ENCODE measurements around the gene RAB5B. TPM values are rescaled to one million over a fixed set of nuclear protein-coding genes. Genes with fewer than 3 reads are reported as not detected.

Gene RAB5B
- total and polyA plus RNA-seq, 2 donors: 39.7 to 63.1 TPM

DNA sequence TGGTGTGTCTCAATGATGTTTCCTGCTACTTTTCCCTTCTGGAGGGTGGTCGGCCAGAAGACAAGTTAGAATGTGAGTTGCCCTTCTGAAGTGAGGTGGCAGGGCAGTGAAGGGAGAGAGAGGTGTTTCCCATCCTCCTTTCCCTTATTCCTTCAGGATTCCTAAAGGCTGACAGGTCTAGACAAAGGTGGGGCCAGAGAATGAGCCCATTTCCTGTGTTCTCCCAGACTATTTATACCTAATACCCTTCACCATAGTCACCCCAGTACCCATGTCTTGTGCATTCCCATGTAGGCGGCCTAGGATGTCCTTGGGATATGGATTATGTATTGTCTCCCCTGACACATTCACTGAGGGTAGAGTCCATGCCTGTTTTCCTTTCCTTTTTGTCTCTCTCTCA lies 35.9 kb upstream of the RAB5B start:
- 98% methylated on average over 2 of the region's 2 CpGs for WGBS

GRCh38 chr12:55938826-55939501 lies 34.9 kb upstream of the RAB5B start:
- DNase-seq (ENCODE audit: low read depth in 6 of 9, low spot score in 9 of 9): no peak
- Histone ChIP-seq H3K9me3 (ENCODE audit: control insufficient read depth in 2 of 2, insufficient read depth in 1 of 2, low read length in 1 of 2) (no peaks in the 10 kb centered on the region), H3K27me3 (ENCODE audit: control insufficient read depth in 2 of 2, insufficient read depth in 1 of 2, low read length in 1 of 2) (no peaks in the 10 kb centered on the region), H3K36me3 (ENCODE audit: control insufficient read depth in 2 of 2, insufficient read depth in 2 of 2, low read length in 1 of 2) (peaks cover 86 to 100% of the 10 kb centered on the region in 2 donors), H3K4me3 (ENCODE audit: low read length in 2 of 2) (no peak overlapping the region), H3K27ac (ENCODE audit: low read depth in 1 of 2, low read length in 1 of 2) (peak overlapping the region; percentile 22 to 49), H3K4me1 (ENCODE audit: control insufficient read depth in 2 of 2, insufficient read depth in 2 of 2, low read length in 2 of 2) (peaks cover 25 to 69% of the 10 kb centered on the region in 2 donors)
- WGBS: 96% methylated on average over 8 of the region's 8 CpGs

More for the DNA sequence above, 35.9 kb upstream of the RAB5B start:
- no peak for DNase-seq (ENCODE audit: low read depth in 6 of 9, low spot score in 9 of 9)
- no peak overlapping the region for H3K4me3 ChIP-seq (ENCODE audit: low read length in 2 of 2)
- peak overlapping the region; percentile 42 to 68 for H3K27ac ChIP-seq (ENCODE audit: low read depth in 1 of 2, low read length in 1 of 2)
- no peaks in the 10 kb centered on the region for H3K27me3 ChIP-seq (ENCODE audit: control insufficient read depth in 2 of 2, insufficient read depth in 1 of 2, low read length in 1 of 2)
- H3K36me3 ChIP-seq (ENCODE audit: control insufficient read depth in 2 of 2, insufficient read depth in 2 of 2, low read length in 1 of 2): peaks cover 84 to 100% of the 10 kb centered on the region in 2 donors
- H3K9me3 ChIP-seq (ENCODE audit: control insufficient read depth in 2 of 2, insufficient read depth in 1 of 2, low read length in 1 of 2): no peaks in the 10 kb centered on the region
- H3K4me1 ChIP-seq (ENCODE audit: control insufficient read depth in 2 of 2, insufficient read depth in 2 of 2, low read length in 2 of 2): peaks cover 34 to 78% of the 10 kb centered on the region in 2 donors

DNA sequence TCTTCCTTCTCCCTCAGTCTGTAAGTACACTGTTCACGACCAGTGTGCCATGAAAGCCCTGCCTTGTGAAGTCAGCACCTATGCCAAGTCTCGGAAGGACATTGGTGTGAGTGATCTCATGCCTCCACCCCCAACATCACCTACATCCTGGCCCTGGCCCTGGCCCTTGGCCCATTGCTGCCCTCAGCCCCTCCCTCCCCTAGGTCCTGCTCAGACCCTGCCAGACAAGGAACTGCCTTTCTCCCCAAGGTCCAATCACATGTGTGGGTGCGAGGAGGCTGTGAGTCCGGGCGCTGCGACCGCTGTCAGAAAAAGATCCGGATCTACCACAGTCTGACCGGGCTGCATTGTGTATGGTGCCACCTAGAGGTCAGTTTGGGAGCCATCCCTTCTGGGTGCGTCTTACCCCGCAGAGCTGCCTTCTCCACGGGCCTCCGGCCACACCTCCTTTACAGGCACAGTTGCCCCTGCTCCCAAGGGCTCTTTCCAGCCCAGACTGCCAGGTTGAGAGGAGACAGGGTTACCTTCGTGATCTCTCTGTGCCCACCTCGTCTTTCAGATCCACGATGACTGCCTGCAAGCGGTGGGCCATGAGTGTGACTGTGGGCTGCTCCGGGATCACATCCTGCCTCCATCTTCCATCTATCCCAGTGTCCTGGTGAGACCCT lies 33.7 kb upstream of the RAB5B start:
- H3K4me1 ChIP-seq (ENCODE audit: control insufficient read depth in 2 of 2, insufficient read depth in 2 of 2, low read length in 2 of 2): peaks cover 16 to 59% of the 10 kb centered on the region in 2 donors
- 31% methylated on average over 18 of the region's 18 CpGs for WGBS
- peak overlapping the region; percentile 8 to 12 for H3K4me3 ChIP-seq (ENCODE audit: low read length in 2 of 2)
- H3K27me3 ChIP-seq (ENCODE audit: control insufficient read depth in 2 of 2, insufficient read depth in 1 of 2, low read length in 1 of 2): no peaks in the 10 kb centered on the region
- no peaks in the 10 kb centered on the region for H3K9me3 ChIP-seq (ENCODE audit: control insufficient read depth in 2 of 2, insufficient read depth in 1 of 2, low read length in 1 of 2)
- peak in 7 of 9 donors; percentile 67 to 90 (median 81) for DNase-seq (ENCODE audit: low read depth in 6 of 9, low spot score in 9 of 9)
- peak overlapping the region; percentile 49 to 68 for H3K27ac ChIP-seq (ENCODE audit: low read depth in 1 of 2, low read length in 1 of 2)
- peaks cover 95 to 100% of the 10 kb centered on the region in 2 donors for H3K36me3 ChIP-seq (ENCODE audit: control insufficient read depth in 2 of 2, insufficient read depth in 2 of 2, low read length in 1 of 2)

DNA sequence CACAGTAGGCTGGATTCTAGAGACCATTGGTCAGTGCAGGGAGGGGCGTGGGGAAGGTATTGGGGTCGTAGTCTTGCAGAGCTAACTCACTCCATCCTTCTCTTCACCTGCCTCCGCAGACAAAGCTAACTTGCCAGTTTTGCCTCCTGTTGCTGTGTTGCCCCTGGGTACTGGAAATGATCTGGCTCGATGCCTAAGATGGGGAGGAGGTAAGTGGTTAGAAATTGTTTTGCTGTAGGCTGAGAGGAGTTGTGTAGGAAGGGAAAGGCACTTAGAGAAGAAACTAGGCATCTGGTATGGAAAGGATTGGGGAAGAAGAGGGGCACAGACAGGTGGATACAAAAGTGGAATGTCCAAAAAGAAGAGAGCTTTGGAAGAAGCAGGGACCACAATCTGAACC lies 31.8 kb upstream of the RAB5B start:
- Histone ChIP-seq H3K9me3 (ENCODE audit: control insufficient read depth in 2 of 2, insufficient read depth in 1 of 2, low read length in 1 of 2) (no peaks in the 10 kb centered on the region), H3K4me3 (ENCODE audit: low read length in 2 of 2) (no peak overlapping the region), H3K27me3 (ENCODE audit: control insufficient read depth in 2 of 2, insufficient read depth in 1 of 2, low read length in 1 of 2) (no peaks in the 10 kb centered on the region), H3K4me1 (ENCODE audit: control insufficient read depth in 2 of 2, insufficient read depth in 2 of 2, low read length in 2 of 2) (peaks cover 11 to 41% of the 10 kb centered on the region in 2 donors), H3K36me3 (ENCODE audit: control insufficient read depth in 2 of 2, insufficient read depth in 2 of 2, low read length in 1 of 2) (peaks cover 85 to 98% of the 10 kb centered on the region in 2 donors), H3K27ac (ENCODE audit: low read depth in 1 of 2, low read length in 1 of 2) (no peak overlapping the region)
- no peak for DNase-seq (ENCODE audit: low read depth in 6 of 9, low spot score in 9 of 9)
- WGBS: 99% methylated on average over 4 of the region's 4 CpGs

- no peak for DNase-seq (ENCODE audit: low read depth in 6 of 9, low spot score in 9 of 9)
- H3K4me3 ChIP-seq (ENCODE audit: low read length in 2 of 2): no peak overlapping the region
- peaks cover 81 to 98% of the 10 kb centered on the region in 2 donors for H3K36me3 ChIP-seq (ENCODE audit: control insufficient read depth in 2 of 2, insufficient read depth in 2 of 2, low read length in 1 of 2)
- 100% methylated on average over 1 of the region's 1 CpG for WGBS
- H3K27ac ChIP-seq (ENCODE audit: low read depth in 1 of 2, low read length in 1 of 2): no peak overlapping the region
- H3K9me3 ChIP-seq (ENCODE audit: control insufficient read depth in 2 of 2, insufficient read depth in 1 of 2, low read length in 1 of 2): no peaks in the 10 kb centered on the region
- no peaks in the 10 kb centered on the region for H3K27me3 ChIP-seq (ENCODE audit: control insufficient read depth in 2 of 2, insufficient read depth in 1 of 2, low read length in 1 of 2)
- H3K4me1 ChIP-seq (ENCODE audit: control insufficient read depth in 2 of 2, insufficient read depth in 2 of 2, low read length in 2 of 2): peaks cover 11 to 35% of the 10 kb centered on the region in 2 donors
These were observed 31.2 kb upstream of the RAB5B start for GRCh38 chr12:55942577-55943136.

DNA sequence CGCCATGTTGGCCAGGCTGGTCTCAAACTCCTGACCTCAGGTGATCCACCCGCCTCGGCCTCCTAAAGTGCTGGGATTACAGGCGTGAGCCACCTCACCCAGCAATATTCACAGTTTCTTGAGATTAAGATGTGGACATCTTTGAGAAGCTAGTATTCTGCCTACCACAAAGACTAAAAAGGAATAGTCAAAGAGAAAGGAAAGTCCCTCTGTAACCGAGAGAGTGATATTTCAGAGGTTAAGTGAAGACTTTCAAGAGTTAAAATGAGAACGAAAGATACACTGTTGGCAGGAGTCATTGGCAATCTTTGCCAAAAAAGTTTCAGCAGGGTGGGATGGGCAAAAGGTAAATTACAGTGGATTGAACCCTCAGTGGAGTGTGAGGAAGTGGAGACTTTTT lies 27.3 kb upstream of the RAB5B start:
- H3K4me1 ChIP-seq (ENCODE audit: control insufficient read depth in 2 of 2, insufficient read depth in 2 of 2, low read length in 2 of 2): no peaks in the 10 kb centered on the region
- 95% methylated on average over 6 of the region's 6 CpGs for WGBS
- H3K27ac ChIP-seq (ENCODE audit: low read depth in 1 of 2, low read length in 1 of 2): no peak overlapping the region
- DNase-seq (ENCODE audit: low read depth in 6 of 9, low spot score in 9 of 9): no peak
- H3K4me3 ChIP-seq (ENCODE audit: low read length in 2 of 2): no peak overlapping the region
- H3K36me3 ChIP-seq (ENCODE audit: control insufficient read depth in 2 of 2, insufficient read depth in 2 of 2, low read length in 1 of 2): peaks cover 68 to 95% of the 10 kb centered on the region in 2 donors
- no peaks in the 10 kb centered on the region for H3K9me3 ChIP-seq (ENCODE audit: control insufficient read depth in 2 of 2, insufficient read depth in 1 of 2, low read length in 1 of 2)
- no peaks in the 10 kb centered on the region for H3K27me3 ChIP-seq (ENCODE audit: control insufficient read depth in 2 of 2, insufficient read depth in 1 of 2, low read length in 1 of 2)

DNA sequence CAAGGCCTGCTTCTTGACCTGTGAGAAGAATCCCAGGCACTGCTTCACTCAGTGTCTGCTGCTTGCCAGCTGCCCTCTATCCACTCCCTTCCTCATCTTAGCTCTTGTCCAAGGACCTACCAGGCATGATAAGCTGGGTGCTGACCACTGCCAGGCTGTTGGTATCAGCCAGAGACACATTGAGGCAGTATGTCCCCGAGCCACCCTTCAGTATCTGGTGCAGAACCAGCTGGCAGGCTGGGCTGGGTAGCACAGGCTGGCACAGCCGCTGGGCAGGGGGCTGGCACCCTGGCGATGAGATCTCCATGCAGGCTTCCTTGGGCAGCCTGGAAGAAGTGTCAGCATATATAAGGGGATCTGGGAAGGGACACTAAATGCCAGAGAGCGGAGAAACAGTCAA lies 18.5 kb upstream of the RAB5B start:
- Histone ChIP-seq H3K9me3 (ENCODE audit: control insufficient read depth in 2 of 2, insufficient read depth in 1 of 2, low read length in 1 of 2) (peaks cover 0 to 3% of the 10 kb centered on the region in 2 donors), H3K4me1 (ENCODE audit: control insufficient read depth in 2 of 2, insufficient read depth in 2 of 2, low read length in 2 of 2) (peaks cover 0 to 19% of the 10 kb centered on the region in 2 donors), H3K4me3 (ENCODE audit: low read length in 2 of 2) (no peak overlapping the region), H3K27ac (ENCODE audit: low read depth in 1 of 2, low read length in 1 of 2) (peak overlapping the region in 1 of 2 donors; percentile 36), H3K27me3 (ENCODE audit: control insufficient read depth in 2 of 2, insufficient read depth in 1 of 2, low read length in 1 of 2) (no peaks in the 10 kb centered on the region), H3K36me3 (ENCODE audit: control insufficient read depth in 2 of 2, insufficient read depth in 2 of 2, low read length in 1 of 2) (peaks cover 44 to 59% of the 10 kb centered on the region in 2 donors)
- DNase-seq (ENCODE audit: low read depth in 6 of 9, low spot score in 9 of 9): no peak
- 97% methylated on average over 4 of the region's 4 CpGs for WGBS

DNA sequence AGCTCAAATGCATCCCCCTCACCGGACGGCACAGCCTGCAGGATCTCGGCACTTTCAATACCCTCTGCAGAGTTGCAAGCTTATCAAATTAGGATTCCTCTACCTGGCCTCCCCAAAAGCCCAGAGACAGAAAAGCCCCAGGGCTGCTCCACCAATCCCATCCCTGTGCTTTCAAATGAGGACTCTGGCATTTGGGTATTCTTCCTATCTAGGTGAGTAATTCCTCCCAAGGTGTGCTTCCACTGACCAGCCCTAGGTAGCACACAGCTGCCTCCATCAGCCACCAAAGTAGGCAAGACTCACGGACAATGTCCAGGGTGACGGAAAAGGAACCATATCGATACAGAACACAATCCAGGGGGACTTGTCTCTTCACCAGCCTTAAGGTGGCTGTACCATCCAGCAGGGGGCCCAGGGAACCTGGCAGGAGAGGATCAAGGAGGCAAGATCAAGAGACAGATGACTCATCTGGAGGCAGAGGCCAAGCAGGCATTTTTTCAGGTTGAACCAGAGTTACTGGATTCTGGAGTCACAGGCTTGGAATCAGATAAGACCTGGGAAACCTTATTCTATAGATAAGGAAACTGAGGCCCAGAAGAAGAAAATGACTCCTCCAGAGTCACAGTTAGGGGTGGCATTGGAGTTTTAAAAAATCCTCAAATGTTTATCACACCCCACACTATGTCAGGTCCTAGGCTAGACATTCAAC lies 17.9 kb upstream of the RAB5B start:
- Histone ChIP-seq H3K4me1 (ENCODE audit: control insufficient read depth in 2 of 2, insufficient read depth in 2 of 2, low read length in 2 of 2) (peaks cover 0 to 19% of the 10 kb centered on the region in 2 donors), H3K27ac (ENCODE audit: low read depth in 1 of 2, low read length in 1 of 2) (no peak overlapping the region), H3K27me3 (ENCODE audit: control insufficient read depth in 2 of 2, insufficient read depth in 1 of 2, low read length in 1 of 2) (no peaks in the 10 kb centered on the region), H3K36me3 (ENCODE audit: control insufficient read depth in 2 of 2, insufficient read depth in 2 of 2, low read length in 1 of 2) (peaks cover 43 to 53% of the 10 kb centered on the region in 2 donors), H3K9me3 (ENCODE audit: control insufficient read depth in 2 of 2, insufficient read depth in 1 of 2, low read length in 1 of 2) (peaks cover 0 to 3% of the 10 kb centered on the region in 2 donors), H3K4me3 (ENCODE audit: low read length in 2 of 2) (no peak overlapping the region)
- DNase-seq (ENCODE audit: low read depth in 6 of 9, low spot score in 9 of 9): peak in 1 of 9 donors; percentile 70
- 97% methylated on average over 6 of the region's 6 CpGs for WGBS

Data from thymus (tissue), 11 donors.